GM12878 (cell line): ENCODE results near the gene ARHGAP19. TPM values are rescaled to one million over a fixed set of nuclear protein-coding genes. Genes with fewer than 3 reads are reported as not detected.

ENCODE experiments used
- ATAC-seq: fragments of 200-7000 bp; cut with Tn5 transposase; 3 replicates; pipeline ENCODE4 v1.9.1; 2020; ENCODE audit warnings: mild to moderate bottlenecking, moderate library complexity
- BruUV-seq: library from RNA; stranded (reverse); fragments of 400-500 nt; replicated peaks from 2 replicates; lab custom pipeline; 2021; lab: Mats Ljungman, UMichigan
- CTCF ChIA-PET: fragments of 300-600 bp; sonication (Branson Sonifier 250); formaldehyde crosslinking; extraction: SDS; loops from one replicate; lab custom pipeline; 2021; ENCODE audit warnings: inconsistent platforms; lab: Yijun Ruan, JAX
- POLR2A ChIA-PET: fragments of 350-600 bp; formaldehyde crosslinking; extraction: SDS; loops from one replicate; lab custom pipeline; 2021; ENCODE audit warnings: inconsistent platforms; lab: Charles Lee
- RAD21 ChIA-PET: fragments of 300-600 bp; sonication (Branson Sonifier 250); formaldehyde crosslinking; loops from one replicate; lab custom pipeline; 2023; ENCODE audit warnings: antibody characterized with exemption; ENCODE audit not compliant: unreplicated experiment; lab: Charles Lee
- SMC1A ChIA-PET: fragments of 300-600 bp; sonication (Branson Sonifier 250); formaldehyde crosslinking; loops from one replicate; lab custom pipeline; 2023; ENCODE audit not compliant: unreplicated experiment, uncharacterized antibody; lab: Charles Lee
- DNase-seq: peaks from one replicate; pipeline ENCODE4 v3.0.0-alpha.2; 2011; ENCODE audit warnings: low read depth, low spot score
- FAIRE-seq: peaks from 3 replicates; lab custom pipeline; 2011; peaks lifted over from hg19 to GRCh38; lab: Jason Lieb, UNC
- H2AFZ ChIP-seq: 2 replicates; pipeline ENCODE4 v1.6.0; 2011; ENCODE audit warnings: low read depth, low read length, control low read depth; ENCODE audit not compliant: control insufficient read depth
- H3K27ac ChIP-seq: 2 replicates; pipeline ENCODE4 v1.5.1; 2011; ENCODE audit warnings: control low read depth; ENCODE audit not compliant: control insufficient read depth, insufficient read depth
- H3K27me3 ChIP-seq, 2 experiments: replicated peaks in 1 of 2; 2 replicates each; pipeline versions ENCODE4 v1.6.0 to v1.6.1; 2011; ENCODE audit warnings: low read length in 1 of 2; ENCODE audit not compliant: control insufficient read depth in 2 of 2, insufficient read depth in 2 of 2
- H3K36me3 ChIP-seq, 2 experiments: 2 replicates each; pipeline ENCODE4 v1.5.1; 2011; ENCODE audit warnings: low read length in 1 of 2; ENCODE audit not compliant: control insufficient read depth in 2 of 2, insufficient read depth in 2 of 2
- H3K4me1 ChIP-seq: 2 replicates; pipeline ENCODE4 v1.6.1; 2011; ENCODE audit warnings: mild to moderate bottlenecking, low read length, moderate library complexity, mixed read lengths; ENCODE audit not compliant: control insufficient read depth, insufficient read depth
- H3K4me2 ChIP-seq: 2 replicates; pipeline ENCODE4 v1.6.0; 2011; ENCODE audit warnings: control low read depth; ENCODE audit not compliant: control insufficient read depth, insufficient read depth
- H3K4me3 ChIP-seq: fragments of 200-600 bp; sonication (generic); 2 replicates; pipeline ENCODE4 v1.5.1; 2016
- H3K79me2 ChIP-seq: 2 replicates; pipeline ENCODE4 v1.6.0; 2011; ENCODE audit warnings: low read length; ENCODE audit not compliant: control insufficient read depth, insufficient read depth
- H3K9ac ChIP-seq: 2 replicates; pipeline ENCODE4 v1.8.0; 2011; ENCODE audit warnings: low read length, control low read depth, mixed read lengths; ENCODE audit not compliant: control insufficient read depth, insufficient read depth
- H3K9me3 ChIP-seq: replicated peaks from 3 replicates; pipeline ENCODE4 v1.5.1; 2011; ENCODE audit warnings: mild to moderate bottlenecking, low read length; ENCODE audit not compliant: control insufficient read depth, insufficient read depth
- H4K20me1 ChIP-seq: 2 replicates; pipeline ENCODE4 v1.6.0; 2011; ENCODE audit not compliant: control insufficient read depth, insufficient read depth
- BMI1 ChIP-seq: fragments of 450-650 bp; IDR thresholded peaks from 2 replicates; pipeline ENCODE4 v1.6.1; 2016; ENCODE audit warnings: mild to moderate bottlenecking, moderate library complexity, borderline replicate concordance
- CEBPB ChIP-seq, 2 experiments: fragments of 150-350 bp in 1 of 2; IDR thresholded peaks; 2 replicates each; pipeline ENCODE4 v1.6.1; 2012 to 2014; ENCODE audit warnings: low read depth in 2 of 2, low read length in 2 of 2, borderline replicate concordance in 1 of 2, inconsistent platforms in 1 of 2
- CHD1 ChIP-seq: IDR thresholded peaks from 2 replicates; pipeline ENCODE4 v1.6.1; 2012; ENCODE audit warnings: low read depth, low read length, improper control_type of control experiment
- CREB1 ChIP-seq: IDR thresholded peaks from 2 replicates; pipeline ENCODE4 v1.6.1; 2012; ENCODE audit warnings: low read depth, mild to moderate bottlenecking, inconsistent platforms
- CREM ChIP-seq: IDR thresholded peaks from 2 replicates; pipeline ENCODE4 v1.6.1; 2014; ENCODE audit warnings: antibody characterized with exemption, low read depth
- E2F4 ChIP-seq: IDR thresholded peaks from 2 replicates; pipeline ENCODE4 v1.6.1; 2012; ENCODE audit warnings: low read depth, low read length, improper control_type of control experiment
- FOS ChIP-seq: IDR thresholded peaks from 3 replicates; pipeline ENCODE4 v1.6.1; 2011; ENCODE audit warnings: borderline replicate concordance; ENCODE audit not compliant: insufficient read length; ENCODE audit errors: extremely low read depth
- HDAC2 ChIP-seq: fragments of 200-600 bp; sonication (generic); IDR thresholded peaks from 2 replicates; pipeline ENCODE4 v1.6.1; 2017
- IKZF1 ChIP-seq: fragments of 450-650 bp; conservative IDR thresholded peaks from 2 replicates; pipeline ENCODE4 v1.6.1; 2017; ENCODE audit warnings: antibody characterized with exemption, mild to moderate bottlenecking
- NRF1 ChIP-seq: conservative IDR thresholded peaks from 2 replicates; pipeline ENCODE4 v1.6.1; 2011; ENCODE audit warnings: mild to moderate bottlenecking, low read depth, low read length, improper control_type of control experiment
- POU2F2 ChIP-seq: IDR thresholded peaks from 3 replicates; pipeline ENCODE4 v1.6.1; 2011; ENCODE audit warnings: low read depth, mild to moderate bottlenecking, low read length, borderline replicate concordance
- PRDM15 ChIP-seq: fragments of 450-650 bp; formaldehyde crosslinking; IDR thresholded peaks from 2 replicates; pipeline ENCODE4 v1.4.0; 2020; ENCODE audit warnings: mild to moderate bottlenecking, moderate library complexity
- RAD21 ChIP-seq: IDR thresholded peaks from 2 replicates; pipeline ENCODE4 v1.6.1; 2011; ENCODE audit warnings: mild to moderate bottlenecking, low read depth, low read length, moderate library complexity; ENCODE audit not compliant: insufficient read depth
- RUNX3 ChIP-seq: IDR thresholded peaks from 2 replicates; pipeline ENCODE4 v1.6.1; 2012; ENCODE audit warnings: low read length, inconsistent platforms
- SIN3A ChIP-seq: IDR thresholded peaks from 2 replicates; pipeline ENCODE4 v1.6.1; 2012; ENCODE audit warnings: low read depth, low read length, improper control_type of control experiment
- SP1 ChIP-seq: IDR thresholded peaks from one replicate; pipeline ENCODE4 v1.6.1; 2011; ENCODE audit warnings: low read depth, low read length
- SREBF2 ChIP-seq: IDR thresholded peaks from 2 replicates; pipeline ENCODE4 v1.6.1; 2012; ENCODE audit warnings: mild to moderate bottlenecking, low read length
- ZNF274 ChIP-seq: IDR thresholded peaks from one replicate; pipeline ENCODE4 v1.8.0; 2011; ENCODE audit not compliant: insufficient read length, insufficient read depth
- WGBS: methylation state at CpG from one replicate; pipeline ENCODE4 v1.1.6; 2016; ENCODE audit warnings: low lambda C conversion rate; ENCODE audit not compliant: insufficient replicate concordance, insufficient coverage; ENCODE audit errors: missing lambda C conversion rate; 5-methylcytosine and 5-hydroxymethylcytosine counted together
- in situ Hi-C: fragments of 300-500 bp; cut with MboI; formaldehyde crosslinking; loops from 9 replicates; pipeline ENCODE4 v1.14.3; 2018; ENCODE audit warnings: mixed read lengths
- intact Hi-C: fragments of 100-400 bp; cut with micrococcal nuclease; formaldehyde crosslinking; loops from one replicate; pipeline ENCODE4 v1.14.2; 2022; ENCODE audit not compliant: unreplicated experiment
- polyA plus RNA-seq, 11 experiments: library from polyadenylated mRNA; depleted of rRNA in 4 of 11; unstranded in 6 of 11; stranded (reverse) in 5 of 11; fragments of >200 nt; fragmentation: Nextera tagmentation in 4 of 11; fragmentation: Illumina TruSeq in 1 of 11; extraction: Ambion mirVana in 4 of 11; extraction: Trizol in 1 of 11; gene quantifications; 1 replicate in 1 of 11; 2 replicates in 10 of 11; pipeline versions ENCODE4 v1.2.1 to v1.2.3, GENCODE V29; 2011 to 2016; ENCODE audit warnings: inconsistent platforms in 2 of 11, missing spikeins in 2 of 11, low read depth in 1 of 11
- total RNA-seq, 4 experiments: library from RNA; depleted of rRNA in 3 of 4; stranded (reverse); fragments of >200 nt in 3 of 4; fragmentation: Illumina TruSeq in 1 of 4; extraction: Trizol in 1 of 4; gene quantifications; 2 replicates each; pipeline versions ENCODE4 v1.2.1 to v1.2.3, GENCODE V29; 2013 to 2021

Gene ARHGAP19
- total and polyA plus RNA-seq, 10 of the 15 experiments (the other 5 are each of a cell fraction or from before 2014, with no cell fraction given) = 13.3 to 40.7 (median 22.6) TPM

DNA sequence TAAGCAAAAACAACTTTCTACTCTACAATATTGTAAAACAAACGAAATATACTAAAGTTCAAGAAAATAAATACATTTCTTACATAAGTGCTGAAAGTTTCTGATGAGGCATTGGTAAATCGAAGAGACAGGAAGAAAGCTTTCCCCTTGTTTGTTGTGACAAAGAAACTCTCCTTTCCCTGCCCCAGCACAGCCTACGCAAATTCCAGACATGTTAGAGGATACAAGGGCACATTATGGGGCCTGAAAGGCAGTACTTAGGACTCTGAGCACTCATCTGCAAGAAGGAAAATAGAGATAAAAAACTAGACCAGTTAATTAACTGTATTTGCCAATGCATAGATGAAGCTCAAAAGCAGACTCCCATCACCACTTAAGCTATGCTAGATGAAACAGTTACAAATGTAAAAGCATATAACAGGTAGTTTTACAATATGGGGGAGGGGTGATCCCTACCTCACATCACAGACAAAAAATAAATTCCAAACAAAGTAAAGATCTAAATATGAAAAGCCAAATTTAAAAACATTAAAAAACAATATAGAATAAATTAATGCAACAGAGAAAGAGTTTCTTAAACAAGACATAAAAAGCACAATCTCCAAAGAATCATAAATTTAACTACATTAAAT lies 21.8 kb downstream of the ARHGAP19 start:
- no peaks in the 10 kb centered on the region; the same call in 2 of the 3 replicates for H3K9me3 ChIP-seq
- in situ Hi-C loops = no loop called here
- peaks cover 5% of the 10 kb centered on the region for H3K79me2 ChIP-seq
- no peaks in the 10 kb centered on the region; a peak in 1 of 4 replicates for H3K36me3 ChIP-seq
- no peak overlapping the region for H3K9ac ChIP-seq
- 96% methylated on average over 3 of the region's 3 CpGs for WGBS
- ATAC-seq = no peak
- no peak for DNase-seq
- CTCF ChIA-PET = interaction anchor here (0.6 to 8.9 kb wide), 3 partner anchors 8 to 191 kb away, joined by 3 to 44 read pairs (median 4); no protein-coding TSS in a partner anchor
- no peaks in the 10 kb centered on the region for H3K27me3 ChIP-seq
- H3K27ac ChIP-seq = no peak overlapping the region
- no peak overlapping the region for H3K4me3 ChIP-seq
- H4K20me1 ChIP-seq = no peaks in the 10 kb centered on the region
- POLR2A ChIA-PET = no interaction called here
- intact Hi-C loops = no loop called here
- no peaks in the 10 kb centered on the region for H3K4me1 ChIP-seq
- no peak for FAIRE-seq
- no TSS peak for BruUV-seq
- no peak overlapping the region for H2AFZ ChIP-seq
- RAD21 ChIA-PET = interaction anchor here (0.8 kb wide), 1 partner anchor 8 kb away, joined by 5 read pairs; no protein-coding TSS in a partner anchor
- TF ChIP-seq FOS (no peak), CREM (no peak), SREBF2 (no peak), RUNX3 (no peak), PRDM15 (no peak), RAD21 (no peak), CREB1 (no peak), POU2F2 (no peak), ZNF274 (no peak), CHD1 (no peak), E2F4 (no peak), HDAC2 (no peak), CEBPB (IDR thresholded peaks at IDR 0.05; ENCODE audit: borderline replicate concordance in 1 of 2, low read depth in 2 of 2, low read length in 2 of 2) (no peak), IKZF1 (no peak), SIN3A (no peak), NRF1 (no peak), SP1 (no peak), BMI1 (no peak)
- no peak overlapping the region for H3K4me2 ChIP-seq
- SMC1A ChIA-PET = interaction anchor here (1.0 to 2.6 kb wide), 2 partner anchors 8 to 62 kb away, joined by 3 to 8 read pairs; no protein-coding TSS in a partner anchor
